ENCODE measurements around the gene TMC1.

The TMC1 gene

DNA sequence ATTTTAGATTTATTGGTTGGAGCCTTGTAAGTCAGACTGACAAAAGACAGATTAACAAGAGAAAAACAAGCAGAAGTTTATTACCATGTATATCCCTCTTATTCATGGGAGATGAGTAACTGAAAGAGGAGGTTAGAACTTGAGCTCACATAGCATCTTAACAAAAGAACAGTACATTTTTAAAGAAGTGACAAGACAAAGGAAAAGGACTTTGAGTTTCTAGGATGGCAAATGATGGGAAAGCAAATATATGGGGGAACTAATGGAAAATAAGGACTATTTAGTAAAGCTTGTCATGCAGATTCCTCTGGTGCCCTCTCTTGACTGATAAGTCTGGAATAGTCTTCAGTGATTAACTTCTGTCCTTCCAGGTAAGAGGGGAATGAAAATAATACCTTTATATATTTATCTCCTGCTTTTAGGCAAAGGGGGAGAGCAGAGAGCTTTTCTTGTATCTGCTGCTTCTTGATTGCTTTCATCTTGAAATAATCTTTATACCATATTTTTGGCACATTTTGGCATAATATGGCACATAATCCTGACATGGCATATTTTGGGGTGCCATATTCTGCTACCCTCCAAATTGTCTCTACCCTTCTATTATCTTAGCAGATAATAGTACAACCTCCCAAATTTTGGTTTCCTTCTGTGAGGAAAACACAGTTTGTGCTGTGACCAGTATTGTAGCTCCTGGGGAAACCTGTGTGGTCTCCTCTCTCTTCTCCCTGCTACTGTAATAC, 206.8 kb downstream of the TMC1 start:
- no peaks in the 10 kb centered on the region for H3K27me3 ChIP-seq (ENCODE audit: control insufficient read depth in 1 of 2, insufficient read depth in 2 of 2, low read length in 2 of 2)
- H3K27ac ChIP-seq (ENCODE audit: low read depth, low read length), result no peak overlapping the region
- no peak overlapping the region for H3K9ac ChIP-seq (ENCODE audit: low read depth in 1 of 2, low read length in 2 of 2)
- no peaks in the 10 kb centered on the region for H3K36me3 ChIP-seq (ENCODE audit: control insufficient read depth in 1 of 2, insufficient read depth in 2 of 2, low read length in 2 of 2)
- no peak overlapping the region for H3K4me3 ChIP-seq (ENCODE audit: low read depth in 1 of 2, low read length in 2 of 2)
- peaks cover 0 to 3% of the 10 kb centered on the region in 2 donors for H3K9me3 ChIP-seq (ENCODE audit: control insufficient read depth in 1 of 2, low read length in 2 of 2)
- no peaks in the 10 kb centered on the region for H3K4me1 ChIP-seq (ENCODE audit: control insufficient read depth in 1 of 2, insufficient read depth in 2 of 2, low read length in 2 of 2)

DNA sequence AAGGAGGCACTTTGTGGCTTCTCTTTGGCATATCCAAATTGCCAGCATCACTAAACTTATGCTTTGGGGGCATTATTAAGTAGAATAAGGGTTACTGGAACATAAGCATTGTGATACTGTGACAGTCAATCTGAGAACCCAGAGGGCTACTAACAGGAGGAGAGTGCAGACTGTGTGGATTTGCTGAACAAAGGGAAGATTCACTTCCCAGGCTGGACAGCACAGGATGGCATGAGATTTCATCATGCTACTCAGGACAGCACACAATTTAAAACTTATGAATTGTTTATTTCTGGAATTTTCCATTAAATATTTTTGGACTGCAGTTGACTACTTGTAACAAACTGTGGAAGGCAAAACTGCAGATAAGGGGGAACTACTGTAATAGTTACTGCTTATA, 212.5 kb downstream of the TMC1 start:
- Histone ChIP-seq H3K36me3 (ENCODE audit: control insufficient read depth in 1 of 2, insufficient read depth in 2 of 2, low read length in 2 of 2) (no peaks in the 10 kb centered on the region), H3K9ac (ENCODE audit: low read depth in 1 of 2, low read length in 2 of 2) (no peak overlapping the region), H3K9me3 (ENCODE audit: control insufficient read depth in 1 of 2, low read length in 2 of 2) (no peaks in the 10 kb centered on the region), H3K4me3 (ENCODE audit: low read depth in 1 of 2, low read length in 2 of 2) (no peak overlapping the region), H3K27ac (ENCODE audit: low read depth, low read length) (no peak overlapping the region), H3K27me3 (ENCODE audit: control insufficient read depth in 1 of 2, insufficient read depth in 2 of 2, low read length in 2 of 2) (no peaks in the 10 kb centered on the region), H3K4me1 (ENCODE audit: control insufficient read depth in 1 of 2, insufficient read depth in 2 of 2, low read length in 2 of 2) (no peaks in the 10 kb centered on the region)

DNA sequence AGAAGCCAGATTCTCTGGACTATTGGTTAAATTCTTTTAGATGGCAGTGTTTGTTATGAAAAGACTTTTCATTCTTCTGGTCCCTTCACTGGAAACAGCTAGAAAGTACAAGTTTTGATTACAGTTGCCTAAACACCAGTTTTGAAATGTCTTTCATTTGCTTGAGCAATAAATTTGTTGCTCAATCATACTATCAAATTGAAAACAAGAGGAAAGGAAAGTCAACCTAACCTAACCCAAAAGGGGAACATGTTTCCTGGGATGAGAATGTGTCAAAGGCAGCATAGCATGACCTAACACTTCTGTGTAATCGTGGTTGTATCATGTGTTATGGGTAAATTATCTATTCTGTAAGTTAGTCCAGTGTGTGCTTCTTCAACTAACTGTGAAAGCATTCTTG, 213.2 kb downstream of the TMC1 start:
- Histone ChIP-seq H3K4me3 (ENCODE audit: low read depth in 1 of 2, low read length in 2 of 2) (no peak overlapping the region), H3K9me3 (ENCODE audit: control insufficient read depth in 1 of 2, low read length in 2 of 2) (no peaks in the 10 kb centered on the region), H3K27ac (ENCODE audit: low read depth, low read length) (no peak overlapping the region), H3K36me3 (ENCODE audit: control insufficient read depth in 1 of 2, insufficient read depth in 2 of 2, low read length in 2 of 2) (no peaks in the 10 kb centered on the region), H3K4me1 (ENCODE audit: control insufficient read depth in 1 of 2, insufficient read depth in 2 of 2, low read length in 2 of 2) (no peaks in the 10 kb centered on the region), H3K27me3 (ENCODE audit: control insufficient read depth in 1 of 2, insufficient read depth in 2 of 2, low read length in 2 of 2) (no peaks in the 10 kb centered on the region), H3K9ac (ENCODE audit: low read depth in 1 of 2, low read length in 2 of 2) (no peak overlapping the region)

DNA sequence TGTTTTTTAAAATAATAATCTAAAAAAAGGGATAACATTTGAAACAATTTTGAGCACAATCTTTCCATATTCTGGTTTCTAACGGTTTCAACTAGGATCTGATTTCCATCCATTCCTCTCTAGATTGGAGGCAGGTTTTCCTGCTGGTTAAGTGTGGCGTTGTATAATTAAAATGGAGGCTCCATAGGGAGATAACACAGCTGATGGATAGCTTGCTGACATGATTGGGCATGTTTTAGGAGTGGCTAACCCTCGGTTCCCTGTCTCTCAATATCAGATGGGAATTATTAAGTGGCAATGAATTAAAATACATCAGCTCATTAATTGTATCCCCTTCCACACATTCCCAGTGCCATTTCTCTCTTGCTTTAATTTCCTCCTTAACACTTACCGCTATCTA, 222.4 kb downstream of the TMC1 start:
- Histone ChIP-seq H3K36me3 (ENCODE audit: control insufficient read depth in 1 of 2, insufficient read depth in 2 of 2, low read length in 2 of 2) (no peaks in the 10 kb centered on the region), H3K9ac (ENCODE audit: low read depth in 1 of 2, low read length in 2 of 2) (no peak overlapping the region), H3K4me1 (ENCODE audit: control insufficient read depth in 1 of 2, insufficient read depth in 2 of 2, low read length in 2 of 2) (peaks cover 0 to 4% of the 10 kb centered on the region in 2 donors), H3K9me3 (ENCODE audit: control insufficient read depth in 1 of 2, low read length in 2 of 2) (no peaks in the 10 kb centered on the region), H3K27ac (ENCODE audit: low read depth, low read length) (no peak overlapping the region), H3K27me3 (ENCODE audit: control insufficient read depth in 1 of 2, insufficient read depth in 2 of 2, low read length in 2 of 2) (no peaks in the 10 kb centered on the region), H3K4me3 (ENCODE audit: low read depth in 1 of 2, low read length in 2 of 2) (no peak overlapping the region)

DNA sequence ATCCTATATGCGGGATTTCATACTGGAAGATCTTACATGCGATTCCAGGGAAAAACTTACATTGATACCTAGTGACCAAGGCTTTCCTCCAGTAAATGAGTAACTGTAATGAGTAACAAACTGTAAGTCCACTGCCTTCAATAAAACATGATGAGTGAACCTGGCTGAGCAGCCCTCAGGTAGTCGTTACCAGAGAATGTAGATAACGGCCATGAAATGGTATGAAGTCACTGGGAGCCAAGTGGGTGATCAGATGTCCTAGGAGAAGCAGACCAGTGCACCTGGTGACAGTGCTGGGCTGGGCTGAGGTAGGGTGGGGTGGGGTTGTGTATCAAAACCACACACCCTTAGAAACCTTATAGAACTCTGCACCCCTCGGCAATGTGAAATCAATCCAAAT, 227.9 kb downstream of the TMC1 start:
- peaks cover 5 to 8% of the 10 kb centered on the region in 2 donors for H3K4me1 ChIP-seq (ENCODE audit: control insufficient read depth in 1 of 2, insufficient read depth in 2 of 2, low read length in 2 of 2)

DNA sequence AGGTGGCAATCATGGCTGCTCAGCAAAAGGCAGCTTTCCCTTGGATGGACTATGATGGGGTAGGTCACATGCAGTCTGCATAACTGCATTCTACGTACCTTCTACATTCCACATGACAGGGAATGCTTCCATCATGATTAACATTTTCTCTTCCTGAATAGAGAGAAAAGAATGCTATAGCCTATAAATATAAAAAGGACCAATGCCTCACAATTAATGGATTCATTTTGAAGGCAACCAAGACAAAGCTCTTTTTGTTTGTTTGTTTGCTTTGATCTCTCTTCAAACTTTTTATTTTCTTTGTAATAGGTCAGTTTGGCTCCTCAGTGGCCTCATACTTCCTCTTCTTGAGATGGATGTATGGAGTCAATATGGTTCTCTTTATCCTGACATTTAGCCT, 230.1 kb downstream of the TMC1 start:
- H3K4me3 ChIP-seq (ENCODE audit: low read depth in 1 of 2, low read length in 2 of 2), result no peak overlapping the region
- H3K9ac ChIP-seq (ENCODE audit: low read depth in 1 of 2, low read length in 2 of 2), result no peak overlapping the region
- no peaks in the 10 kb centered on the region for H3K27me3 ChIP-seq (ENCODE audit: control insufficient read depth in 1 of 2, insufficient read depth in 2 of 2, low read length in 2 of 2)
- peaks cover 5 to 8% of the 10 kb centered on the region in 2 donors for H3K4me1 ChIP-seq (ENCODE audit: control insufficient read depth in 1 of 2, insufficient read depth in 2 of 2, low read length in 2 of 2)
- H3K27ac ChIP-seq (ENCODE audit: low read depth, low read length), result no peak overlapping the region
- no peaks in the 10 kb centered on the region for H3K36me3 ChIP-seq (ENCODE audit: control insufficient read depth in 1 of 2, insufficient read depth in 2 of 2, low read length in 2 of 2)
- H3K9me3 ChIP-seq (ENCODE audit: control insufficient read depth in 1 of 2, low read length in 2 of 2), result no peaks in the 10 kb centered on the region

More for the DNA sequence above, 227.9 kb downstream of the TMC1 start:
- Histone ChIP-seq H3K27me3 (ENCODE audit: control insufficient read depth in 1 of 2, insufficient read depth in 2 of 2, low read length in 2 of 2) (no peaks in the 10 kb centered on the region), H3K36me3 (ENCODE audit: control insufficient read depth in 1 of 2, insufficient read depth in 2 of 2, low read length in 2 of 2) (no peaks in the 10 kb centered on the region), H3K27ac (ENCODE audit: low read depth, low read length) (no peak overlapping the region), H3K4me3 (ENCODE audit: low read depth in 1 of 2, low read length in 2 of 2) (no peak overlapping the region), H3K9me3 (ENCODE audit: control insufficient read depth in 1 of 2, low read length in 2 of 2) (no peaks in the 10 kb centered on the region), H3K9ac (ENCODE audit: low read depth in 1 of 2, low read length in 2 of 2) (no peak overlapping the region)

DNA sequence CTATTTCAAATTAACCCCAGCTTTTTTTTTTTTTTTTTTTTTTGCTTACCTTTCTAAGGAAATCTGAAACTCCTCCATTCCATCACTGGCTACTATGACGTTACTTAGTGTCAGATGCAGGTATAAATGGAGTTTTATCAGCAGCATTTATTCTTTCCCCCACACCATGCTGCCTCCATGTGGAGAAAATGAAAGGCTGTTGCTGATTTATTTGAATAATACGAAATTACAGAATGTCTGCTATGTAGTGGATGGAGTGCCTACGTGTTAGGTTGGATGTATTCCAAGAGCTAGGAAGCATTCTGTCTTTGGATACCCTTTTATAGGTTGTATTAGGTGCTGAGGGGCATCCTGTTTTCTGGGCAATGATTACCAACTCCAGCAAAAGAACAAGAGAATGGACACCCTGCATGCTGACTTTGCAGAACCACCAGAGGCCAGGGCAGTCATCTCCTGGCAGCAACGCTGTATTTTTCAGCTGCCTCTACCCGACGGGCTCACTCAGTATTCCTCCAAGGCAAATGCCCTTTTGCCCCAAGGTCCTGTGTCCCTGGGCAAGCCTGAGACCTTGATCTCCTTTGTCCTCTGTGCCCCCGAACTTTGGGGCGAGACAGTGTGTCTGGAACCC, 232.0 kb downstream of the TMC1 start:
- Histone ChIP-seq H3K9ac (ENCODE audit: low read depth in 1 of 2, low read length in 2 of 2) (no peak overlapping the region), H3K4me3 (ENCODE audit: low read depth in 1 of 2, low read length in 2 of 2) (no peak overlapping the region), H3K9me3 (ENCODE audit: control insufficient read depth in 1 of 2, low read length in 2 of 2) (no peaks in the 10 kb centered on the region), H3K27me3 (ENCODE audit: control insufficient read depth in 1 of 2, insufficient read depth in 2 of 2, low read length in 2 of 2) (no peaks in the 10 kb centered on the region), H3K27ac (ENCODE audit: low read depth, low read length) (no peak overlapping the region), H3K36me3 (ENCODE audit: control insufficient read depth in 1 of 2, insufficient read depth in 2 of 2, low read length in 2 of 2) (no peaks in the 10 kb centered on the region), H3K4me1 (ENCODE audit: control insufficient read depth in 1 of 2, insufficient read depth in 2 of 2, low read length in 2 of 2) (peaks cover 5 to 8% of the 10 kb centered on the region in 2 donors)

DNA sequence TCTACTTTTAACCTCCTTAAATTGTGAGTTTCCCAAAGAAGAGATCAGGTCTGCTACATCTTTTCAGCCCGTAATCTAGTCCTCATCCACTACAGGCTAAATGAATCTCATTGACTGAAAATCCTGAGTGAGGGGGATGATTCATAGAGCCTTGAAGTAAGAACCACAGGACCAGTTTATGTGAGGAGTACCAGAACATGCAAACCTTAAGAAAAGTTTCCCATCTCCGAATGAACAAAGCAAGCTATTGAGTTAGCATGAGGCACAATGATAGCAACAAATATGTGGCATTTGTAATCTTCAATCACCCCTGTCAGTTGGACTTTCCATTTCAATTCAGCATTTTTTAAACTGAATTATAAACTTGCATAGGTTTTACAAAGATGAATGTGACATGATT, 234.4 kb downstream of the TMC1 start:
- Histone ChIP-seq H3K27ac (ENCODE audit: low read depth, low read length) (no peak overlapping the region), H3K9me3 (ENCODE audit: control insufficient read depth in 1 of 2, low read length in 2 of 2) (no peaks in the 10 kb centered on the region), H3K4me1 (ENCODE audit: control insufficient read depth in 1 of 2, insufficient read depth in 2 of 2, low read length in 2 of 2) (peaks cover 0 to 5% of the 10 kb centered on the region in 2 donors)

DNA sequence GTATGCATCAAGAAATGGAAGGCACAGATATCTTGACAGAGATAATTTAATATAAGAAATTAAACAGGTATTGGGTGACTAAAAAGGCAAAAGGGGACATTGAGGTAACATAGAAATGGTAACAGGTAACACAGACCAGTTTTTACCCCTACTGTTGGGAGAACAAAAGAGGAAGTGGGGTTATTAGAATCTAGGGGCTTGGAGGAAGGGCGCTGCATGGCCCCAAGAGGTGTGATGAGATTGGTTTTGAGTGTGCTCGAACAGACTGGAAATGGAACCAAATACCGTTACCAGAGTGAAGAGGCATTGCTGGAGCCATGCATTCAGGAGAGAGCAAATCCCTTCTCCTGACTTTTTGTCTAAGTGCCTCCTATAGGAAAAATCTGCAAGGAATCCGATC, 237.5 kb downstream of the TMC1 start:
- peaks cover 0 to 6% of the 10 kb centered on the region in 2 donors for H3K27me3 ChIP-seq (ENCODE audit: control insufficient read depth in 1 of 2, insufficient read depth in 2 of 2, low read length in 2 of 2)
- H3K9ac ChIP-seq (ENCODE audit: low read depth in 1 of 2, low read length in 2 of 2), result no peak overlapping the region
- H3K4me3 ChIP-seq (ENCODE audit: low read depth in 1 of 2, low read length in 2 of 2), result no peak overlapping the region
- no peaks in the 10 kb centered on the region for H3K9me3 ChIP-seq (ENCODE audit: control insufficient read depth in 1 of 2, low read length in 2 of 2)
- H3K4me1 ChIP-seq (ENCODE audit: control insufficient read depth in 1 of 2, insufficient read depth in 2 of 2, low read length in 2 of 2), result no peaks in the 10 kb centered on the region
- no peak overlapping the region for H3K27ac ChIP-seq (ENCODE audit: low read depth, low read length)
- no peaks in the 10 kb centered on the region for H3K36me3 ChIP-seq (ENCODE audit: control insufficient read depth in 1 of 2, insufficient read depth in 2 of 2, low read length in 2 of 2)

More for the DNA sequence above, 234.4 kb downstream of the TMC1 start:
- H3K4me3 ChIP-seq (ENCODE audit: low read depth in 1 of 2, low read length in 2 of 2), result no peak overlapping the region
- no peaks in the 10 kb centered on the region for H3K36me3 ChIP-seq (ENCODE audit: control insufficient read depth in 1 of 2, insufficient read depth in 2 of 2, low read length in 2 of 2)
- no peak overlapping the region for H3K9ac ChIP-seq (ENCODE audit: low read depth in 1 of 2, low read length in 2 of 2)
- peaks cover 0 to 6% of the 10 kb centered on the region in 2 donors for H3K27me3 ChIP-seq (ENCODE audit: control insufficient read depth in 1 of 2, insufficient read depth in 2 of 2, low read length in 2 of 2)

DNA sequence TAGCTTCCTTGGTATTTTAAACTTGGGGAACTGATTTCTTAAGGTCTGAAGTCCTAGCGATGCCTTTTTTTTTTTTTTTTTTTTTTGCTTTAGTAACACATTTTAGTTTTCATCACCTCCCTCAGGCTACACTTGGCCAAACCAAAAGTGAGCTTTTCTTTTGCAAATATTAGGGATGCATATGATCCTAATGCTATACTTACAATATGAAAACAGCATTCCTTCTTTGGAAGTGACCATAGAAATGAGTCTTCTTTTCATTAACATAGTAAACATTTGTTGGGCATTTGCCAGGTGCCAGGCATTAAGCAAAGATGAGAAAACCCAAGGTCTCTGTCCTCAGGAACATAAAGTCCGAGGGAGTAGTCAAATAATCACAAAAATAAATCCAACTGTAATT, 241.6 kb downstream of the TMC1 start:
- no peaks in the 10 kb centered on the region for H3K36me3 ChIP-seq (ENCODE audit: control insufficient read depth in 1 of 2, insufficient read depth in 2 of 2, low read length in 2 of 2)
- H3K4me3 ChIP-seq (ENCODE audit: low read depth in 1 of 2, low read length in 2 of 2), result no peak overlapping the region
- H3K27ac ChIP-seq (ENCODE audit: low read depth, low read length), result no peak overlapping the region
- H3K9ac ChIP-seq (ENCODE audit: low read depth in 1 of 2, low read length in 2 of 2), result no peak overlapping the region
- H3K4me1 ChIP-seq (ENCODE audit: control insufficient read depth in 1 of 2, insufficient read depth in 2 of 2, low read length in 2 of 2), result no peaks in the 10 kb centered on the region
- peaks cover 0 to 6% of the 10 kb centered on the region in 2 donors for H3K27me3 ChIP-seq (ENCODE audit: control insufficient read depth in 1 of 2, insufficient read depth in 2 of 2, low read length in 2 of 2)
- no peaks in the 10 kb centered on the region for H3K9me3 ChIP-seq (ENCODE audit: control insufficient read depth in 1 of 2, low read length in 2 of 2)

Data from duodenal mucosa (tissue), 2 donors.